Activated CD4-positive, alpha-beta T cell treated with anti-CD3 and anti-CD28 coated beads, Interleukin-2, amount 50 U/mL, for 48 hours (primary cell): ENCODE results near the gene CHST3.

ENCODE experiments used
- DNase-seq, 2 experiments: peaks; one replicate each; pipeline ENCODE4 v3.0.0-alpha.2; 2020

The CHST3 gene

GRCh38 chr10:72035252-72035887 lies 71.2 kb downstream of the CHST3 start:
- no peak for DNase-seq

- DNase-seq: no peak
These were observed 73.1 kb downstream of the CHST3 start for GRCh38 chr10:72037266-72037665.

GRCh38 chr10:72037811-72038210 lies 73.6 kb downstream of the CHST3 start:
- no peak for DNase-seq

GRCh38 chr10:72038458-72039001 lies 74.3 kb downstream of the CHST3 start:
- DNase-seq: no peak

- DNase-seq: no peak
These were observed 75.2 kb downstream of the CHST3 start for GRCh38 chr10:72039377-72039776.

GRCh38 chr10:72041491-72041890 lies 77.3 kb downstream of the CHST3 start:
- no peak for DNase-seq

GRCh38 chr10:72043016-72043834 lies 79.0 kb downstream of the CHST3 start:
- no peak for DNase-seq

GRCh38 chr10:72044417-72045041 lies 80.3 kb downstream of the CHST3 start:
- DNase-seq: no peak

GRCh38 chr10:72045586-72045985 lies 81.4 kb downstream of the CHST3 start:
- DNase-seq: no peak

- DNase-seq: peak; percentile 97 to 98
These were observed 84.4 kb downstream of the CHST3 start for GRCh38 chr10:72048450-72049124.

GRCh38 chr10:72049472-72049871 lies 85.3 kb downstream of the CHST3 start:
- DNase-seq: no peak

- no peak for DNase-seq
These were observed 86.0 kb downstream of the CHST3 start for GRCh38 chr10:72049969-72050781.

- no peak for DNase-seq
These were observed 86.7 kb downstream of the CHST3 start for GRCh38 chr10:72050873-72051272.

- no peak for DNase-seq
These were observed 89.5 kb downstream of the CHST3 start for GRCh38 chr10:72053690-72054089.

- no peak for DNase-seq
These were observed 91.9 kb downstream of the CHST3 start for GRCh38 chr10:72056113-72056512.

- DNase-seq: no peak
These were observed 92.9 kb downstream of the CHST3 start for GRCh38 chr10:72056932-72057751.

- no peak for DNase-seq
These were observed 94.2 kb downstream of the CHST3 start for GRCh38 chr10:72058347-72058898.

GRCh38 chr10:72058989-72059842 lies 95.0 kb downstream of the CHST3 start:
- peak in 1 of 2 experiments; percentile 43 for DNase-seq

GRCh38 chr10:72059843-72060822 lies 95.9 kb downstream of the CHST3 start:
- DNase-seq: no peak
